PC-9 (cell line): Measurements from ENCODE around the gene EIF2S2.

Source experiments
- EZH2 ChIP-seq: fragments of 200-600 bp; sonication (generic); IDR thresholded peaks from 2 replicates; pipeline ENCODE4 v1.8.0; 2017; ENCODE audit warnings: antibody characterized with exemption, low read depth
- TF ChIP-seq, protein P1 (sequence below): fragments of 200-600 bp; sonication (generic); conservative IDR thresholded peaks from 2 replicates; pipeline ENCODE4 v1.6.1; 2017; ENCODE audit warnings: mixed run types, antibody characterized with exemption, mild to moderate bottlenecking, moderate library complexity

DNA sequence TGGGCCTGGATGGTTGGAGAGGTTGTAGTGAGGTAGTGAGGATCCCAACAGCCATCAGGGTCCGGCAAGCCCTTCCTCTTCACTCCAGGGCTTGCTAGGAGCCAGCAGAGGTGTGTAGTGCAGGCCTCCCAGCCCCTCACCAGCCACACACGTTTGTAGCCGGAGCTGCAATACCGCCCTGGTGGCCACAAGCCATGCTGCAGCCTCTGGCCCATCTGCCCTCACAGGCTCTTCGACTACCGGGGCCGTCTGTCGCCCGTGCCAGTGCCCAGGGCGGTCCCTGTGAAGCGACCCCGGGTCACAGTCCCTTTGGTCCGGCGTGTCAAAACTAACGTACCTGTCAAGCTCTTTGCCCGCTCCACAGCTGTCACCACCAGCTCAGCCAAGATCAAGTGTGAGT, 36.4 kb downstream of the EIF2S2 start:
- TF ChIP-seq, protein P1, sequence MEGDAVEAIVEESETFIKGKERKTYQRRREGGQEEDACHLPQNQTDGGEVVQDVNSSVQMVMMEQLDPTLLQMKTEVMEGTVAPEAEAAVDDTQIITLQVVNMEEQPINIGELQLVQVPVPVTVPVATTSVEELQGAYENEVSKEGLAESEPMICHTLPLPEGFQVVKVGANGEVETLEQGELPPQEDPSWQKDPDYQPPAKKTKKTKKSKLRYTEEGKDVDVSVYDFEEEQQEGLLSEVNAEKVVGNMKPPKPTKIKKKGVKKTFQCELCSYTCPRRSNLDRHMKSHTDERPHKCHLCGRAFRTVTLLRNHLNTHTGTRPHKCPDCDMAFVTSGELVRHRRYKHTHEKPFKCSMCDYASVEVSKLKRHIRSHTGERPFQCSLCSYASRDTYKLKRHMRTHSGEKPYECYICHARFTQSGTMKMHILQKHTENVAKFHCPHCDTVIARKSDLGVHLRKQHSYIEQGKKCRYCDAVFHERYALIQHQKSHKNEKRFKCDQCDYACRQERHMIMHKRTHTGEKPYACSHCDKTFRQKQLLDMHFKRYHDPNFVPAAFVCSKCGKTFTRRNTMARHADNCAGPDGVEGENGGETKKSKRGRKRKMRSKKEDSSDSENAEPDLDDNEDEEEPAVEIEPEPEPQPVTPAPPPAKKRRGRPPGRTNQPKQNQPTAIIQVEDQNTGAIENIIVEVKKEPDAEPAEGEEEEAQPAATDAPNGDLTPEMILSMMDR: no peak
- no peak for TF ChIP-seq EZH2
